HCT116 (cell line): ENCODE data around the gene PELI1. TPM values are rescaled to one million over a fixed set of nuclear protein-coding genes. Genes with fewer than 3 reads are reported as not detected.

Source experiments
- ATAC-seq: fragments of 200-7000 bp; cut with Tn5 transposase; 2 replicates; pipeline ENCODE4 v1.9.1; 2020; ENCODE audit warnings: mild to moderate bottlenecking, moderate library complexity
- BruUV-seq: library from RNA; stranded (reverse); fragments of 400-500 nt; replicated peaks from 2 replicates; lab custom pipeline; 2021; lab: Mats Ljungman, UMichigan
- CTCF ChIA-PET: fragments of 300-600 bp; sonication (Branson Sonifier 250); formaldehyde crosslinking; loops from one replicate; lab custom pipeline; 2021; ENCODE audit warnings: antibody characterized with exemption; lab: Charles Lee
- POLR2A ChIA-PET: fragments of 300-600, 350-600 bp; sonication (Branson Sonifier 250); formaldehyde crosslinking; loops from one replicate; lab custom pipeline; 2021; ENCODE audit warnings: antibody characterized with exemption; lab: Charles Lee
- RAD21 ChIA-PET, 2 experiments: fragments of 300-600 bp; sonication (Branson Sonifier 250); formaldehyde crosslinking; loops; one replicate each; lab custom pipeline; 2023; ENCODE audit warnings: low total read pairs in 2 of 2; ENCODE audit not compliant: uncharacterized antibody in 2 of 2, unreplicated experiment in 2 of 2, low non-redundant PET in 1 of 2; lab: Charles Lee
- DNase-seq: peaks from one replicate; pipeline ENCODE4 v3.0.0-alpha.2; 2010; ENCODE audit warnings: low read depth, low spot score
- H2AFZ ChIP-seq: fragments of 200-600 bp; shearing (Covaris generic), sonication (generic); 2 replicates; pipeline ENCODE4 v1.6.1; 2017; ENCODE audit warnings: low read depth, mixed run types, mixed read lengths, antibody characterized with exemption, low read length; ENCODE audit not compliant: poor library complexity, severe bottlenecking
- H3K27ac ChIP-seq: 2 replicates; pipeline ENCODE4 v1.5.1; 2012; ENCODE audit warnings: low read depth, low read length
- H3K27me3 ChIP-seq: fragments of 200-600 bp; sonication (generic); 2 replicates; pipeline ENCODE4 v1.6.1; 2016; ENCODE audit warnings: mixed run types, low read length, mixed read lengths; ENCODE audit not compliant: insufficient read depth
- H3K36me3 ChIP-seq, 2 experiments: fragments of 200-500 bp in 1 of 2; fragments of 200-600 bp in 1 of 2; sonication (Bioruptor generic) in 1 of 2; sonication (generic) in 1 of 2; 2 replicates each; pipeline versions ENCODE4 v1.5.1 to v1.6.1; 2014 to 2016; ENCODE audit warnings: low read length in 2 of 2, inconsistent platforms in 1 of 2, mixed read lengths in 1 of 2, mixed run types in 1 of 2; ENCODE audit not compliant: insufficient read depth in 2 of 2, control insufficient read depth in 1 of 2
- H3K4me1 ChIP-seq, 2 experiments: fragments of 200-600 bp in 1 of 2; sonication (generic) in 1 of 2; 2 replicates each; pipeline versions ENCODE4 v1.5.1 to v1.6.1; 2012 to 2017; ENCODE audit warnings: low read length in 2 of 2, inconsistent platforms in 1 of 2, mild to moderate bottlenecking in 1 of 2, mixed read lengths in 1 of 2, mixed run types in 1 of 2, moderate library complexity in 1 of 2; ENCODE audit not compliant: insufficient read depth in 2 of 2, control insufficient read depth in 1 of 2
- H3K4me2 ChIP-seq: fragments of 200-600 bp; sonication (generic); 2 replicates; pipeline ENCODE4 v1.6.1; 2017; ENCODE audit warnings: mixed run types, low read length, mixed read lengths
- H3K4me3 ChIP-seq, 2 experiments: fragments of 200-600 bp in 1 of 2; sonication (generic) in 1 of 2; replicated peaks in 1 of 2; 2 replicates each; pipeline ENCODE4 v1.5.1; 2011 to 2016; ENCODE audit warnings: low read length in 2 of 2, control low read depth in 1 of 2, low read depth in 1 of 2, mild to moderate bottlenecking in 1 of 2, mixed read lengths in 1 of 2, mixed run types in 1 of 2
- H3K79me2 ChIP-seq: fragments of 200-600 bp; sonication (generic); 2 replicates; pipeline ENCODE4 v1.6.1; 2017; ENCODE audit warnings: mild to moderate bottlenecking, mixed run types, low read length, moderate library complexity, mixed read lengths; ENCODE audit not compliant: insufficient read depth
- H3K9ac ChIP-seq: fragments of 200-600 bp; sonication (generic); 2 replicates; pipeline ENCODE4 v1.6.1; 2016; ENCODE audit warnings: low read length, mixed read lengths
- H3K9me2 ChIP-seq: fragments of 200-600 bp; sonication (generic), shearing (Covaris generic); 2 replicates; pipeline ENCODE4 v1.6.1; 2017; ENCODE audit warnings: mixed run types, mild to moderate bottlenecking, moderate library complexity; ENCODE audit not compliant: insufficient read depth
- H3K9me3 ChIP-seq, 2 experiments: fragments of 200-500 bp in 1 of 2; fragments of 200-600 bp in 1 of 2; sonication (Bioruptor generic) in 1 of 2; sonication (generic) in 1 of 2; 2 replicates each; pipeline ENCODE4 v1.6.1; 2014 to 2017; ENCODE audit warnings: low read length in 2 of 2, mixed read lengths in 2 of 2, inconsistent platforms in 1 of 2, low read depth in 1 of 2, mild to moderate bottlenecking in 1 of 2, mixed run types in 1 of 2, moderate library complexity in 1 of 2; ENCODE audit not compliant: control insufficient read depth in 1 of 2, insufficient read depth in 1 of 2
- H4K20me1 ChIP-seq: fragments of 200-600 bp; sonication (generic), shearing (Covaris generic); 2 replicates; pipeline ENCODE4 v1.6.1; 2017; ENCODE audit warnings: mixed run types, mild to moderate bottlenecking, moderate library complexity; ENCODE audit not compliant: insufficient read depth
- CTCF ChIP-seq, 3 experiments: fragments of 200-600 bp in 1 of 3; sonication (generic) in 1 of 3; IDR thresholded peaks in 2 of 3; conservative IDR thresholded peaks in 1 of 3; 2 replicates each; pipeline ENCODE4 v1.5.1; 2012 to 2017; ENCODE audit warnings: low read depth in 2 of 3, low read length in 2 of 3, antibody characterized with exemption in 1 of 3, borderline replicate concordance in 1 of 3, control low read depth in 1 of 3, mild to moderate bottlenecking in 1 of 3, mixed read lengths in 1 of 3, mixed run types in 1 of 3, moderate library complexity in 1 of 3; ENCODE audit not compliant: insufficient read depth in 1 of 3
- EZH2 ChIP-seq: fragments of 200-600 bp; sonication (generic); IDR thresholded peaks from 2 replicates; pipeline ENCODE4 v1.6.1; 2017; ENCODE audit warnings: antibody characterized with exemption, mixed run types
- POLR2A ChIP-seq: IDR thresholded peaks from 2 replicates; pipeline ENCODE4 v1.7.0; 2011; ENCODE audit warnings: borderline replicate concordance; ENCODE audit not compliant: insufficient read depth, insufficient read length; ENCODE audit errors: extremely low read depth
- POLR2AphosphoS5 ChIP-seq: IDR thresholded peaks from 2 replicates; pipeline ENCODE4 v1.6.1; 2011; ENCODE audit warnings: mild to moderate bottlenecking, low read depth, low read length, moderate library complexity
- SIN3A ChIP-seq: IDR thresholded peaks from 2 replicates; pipeline ENCODE4 v1.6.1; 2012; ENCODE audit warnings: low read depth
- ZBTB33 ChIP-seq: IDR thresholded peaks from 2 replicates; pipeline ENCODE4 v1.6.1; 2011; ENCODE audit warnings: mild to moderate bottlenecking, low read length, moderate library complexity; ENCODE audit not compliant: insufficient replicate concordance; ENCODE audit errors: extremely low read depth
- intact Hi-C: fragments of 100-400 bp; cut with micrococcal nuclease; formaldehyde crosslinking; loops from 2 replicates; pipeline ENCODE4 v1.10.0; 2022
- total RNA-seq: library from RNA; stranded (reverse); gene quantifications from one replicate; pipeline ENCODE4 v1.2.1, GENCODE V29; 2021; ENCODE audit not compliant: unreplicated experiment

PELI1 gene
- total RNA-seq, 1 experiment from 2014 or later = 7.9 TPM

GRCh38 chr2:64094663-64095382 lies 49.4 kb downstream of the PELI1 start:
- Histone ChIP-seq H3K4me3 (no peak overlapping the region), H4K20me1 (no peaks in the 10 kb centered on the region), H3K9me3 (no peaks in the 10 kb centered on the region), H3K36me3 (no peaks in the 10 kb centered on the region; a peak in 1 of 4 replicates), H3K9ac (no peak overlapping the region), H3K27ac (no peak overlapping the region), H3K27me3 (no peaks in the 10 kb centered on the region), H3K9me2 (no peaks in the 10 kb centered on the region), H3K79me2 (no peaks in the 10 kb centered on the region), H3K4me2 (no peak overlapping the region), H3K4me1 (no peaks in the 10 kb centered on the region), H2AFZ (no peak overlapping the region)
- DNase-seq (no peak), ATAC-seq (no peak)
- no TSS peak for BruUV-seq
- no peak for TF ChIP-seq SIN3A
- TF ChIP-seq EZH2 = no peak
- no peak for TF ChIP-seq CTCF (IDR thresholded peaks at IDR 0.05 in 2 of 3, conservative IDR thresholded peaks at IDR 0.05 in 1 of 3; ENCODE audit: borderline replicate concordance in 1 of 3, insufficient read depth in 1 of 3, low read depth in 2 of 3, low read length in 2 of 3)
- no peak for TF ChIP-seq POLR2AphosphoS5
- no peak for TF ChIP-seq POLR2A
- no peak for TF ChIP-seq ZBTB33
- ChIA-PET POLR2A (no interaction called here), RAD21 (no interaction called here), CTCF (no interaction called here)
- intact Hi-C loops = no loop called here
